AML-193 (cell line): ENCODE data around the gene CDH18.

Experiments used
- DNase-seq, 2 experiments: peaks; one replicate each; lab custom pipeline; 2025; lab: John Stamatoyannopoulos, UW

The CDH18 gene

GRCh38 chr5:19733612-19734495 lies 254.1 kb downstream of the CDH18 start:
- no peak for DNase-seq

GRCh38 chr5:19728571-19728970 lies 259.4 kb downstream of the CDH18 start:
- no peak for DNase-seq

- DNase-seq = no peak
Measured at GRCh38 chr5:19719109-19719508, 268.9 kb downstream of the CDH18 start.

GRCh38 chr5:19713740-19714139 lies 274.3 kb downstream of the CDH18 start:
- no peak for DNase-seq

GRCh38 chr5:19709403-19709802 lies 278.6 kb downstream of the CDH18 start:
- DNase-seq = no peak

GRCh38 chr5:19706776-19707175 lies 281.2 kb downstream of the CDH18 start:
- no peak for DNase-seq

- no peak for DNase-seq
Measured at GRCh38 chr5:19701731-19702130, 286.3 kb downstream of the CDH18 start.

GRCh38 chr5:19694949-19695611 lies 292.9 kb downstream of the CDH18 start:
- DNase-seq = no peak

GRCh38 chr5:19690978-19691377 lies 297.0 kb downstream of the CDH18 start:
- DNase-seq = no peak

GRCh38 chr5:19685473-19685872 lies 302.5 kb downstream of the CDH18 start:
- DNase-seq = no peak

GRCh38 chr5:19676895-19677294 lies 311.1 kb downstream of the CDH18 start:
- no peak for DNase-seq

- DNase-seq = no peak
Measured at GRCh38 chr5:19660679-19661078, 327.3 kb downstream of the CDH18 start.

- no peak for DNase-seq
Measured at GRCh38 chr5:19655627-19656026, 332.4 kb downstream of the CDH18 start.

GRCh38 chr5:19638461-19638860 lies 349.5 kb downstream of the CDH18 start:
- DNase-seq = no peak

GRCh38 chr5:19630876-19631275 lies 357.1 kb downstream of the CDH18 start:
- DNase-seq = no peak

- no peak for DNase-seq
Measured at GRCh38 chr5:19626211-19626610, 361.8 kb downstream of the CDH18 start.

- DNase-seq = no peak
Measured at GRCh38 chr5:19625562-19625961, 362.4 kb downstream of the CDH18 start.

GRCh38 chr5:19619571-19619970 lies 368.4 kb downstream of the CDH18 start:
- DNase-seq = no peak

- no peak for DNase-seq
Measured at GRCh38 chr5:19616701-19617215, 371.2 kb downstream of the CDH18 start.

- no peak for DNase-seq
Measured at GRCh38 chr5:19615661-19616060, 372.3 kb downstream of the CDH18 start.

- DNase-seq = no peak
Measured at GRCh38 chr5:19615071-19615470, 372.9 kb downstream of the CDH18 start.

- DNase-seq = peak in 1 of 2 experiments; percentile 4
Measured at GRCh38 chr5:19608444-19609002, 379.5 kb downstream of the CDH18 start.
